Measurements from ENCODE around the gene U2AF2.

- TF ChIP-seq CTCF (IDR thresholded peaks at IDR 0.05) (no peak), EP300 (IDR thresholded peaks at IDR 0.05) (no peak)
These were observed 22.8 kb downstream of the U2AF2 start for GRCh38 chr19:55677572-55678028.
